DND-41 (cell line): ENCODE data around the gene SLX4IP.
A peak's percentile ranks its signal among the peaks of the same experiment; 100 is the strongest.

ENCODE experiments used
- ATAC-seq: fragments of 200-7000 bp; cut with Tn5 transposase; 3 replicates; pipeline ENCODE4 v1.9.1; 2021; ENCODE audit warnings: low read depth; ENCODE audit not compliant: insufficient read depth
- DNase-seq: peaks from one replicate; pipeline ENCODE4 v3.0.0-alpha.2; 2020
- H2AFZ ChIP-seq: 2 replicates; pipeline ENCODE4 v1.6.0; 2012; ENCODE audit warnings: low read depth, low read length
- H3K27ac ChIP-seq: 2 replicates; pipeline ENCODE4 v1.5.1; 2012; ENCODE audit warnings: low read length, inconsistent platforms
- H3K27me3 ChIP-seq: fragments of 200-600 bp; sonication (generic); 2 replicates; pipeline ENCODE4 v1.6.0; 2012; ENCODE audit warnings: low read length, mild to moderate bottlenecking, inconsistent platforms; ENCODE audit not compliant: insufficient read depth, poor library complexity
- H3K36me3 ChIP-seq: 2 replicates; pipeline ENCODE4 v1.5.1; 2012; ENCODE audit warnings: low read length, inconsistent platforms; ENCODE audit not compliant: insufficient read depth
- H3K4me1 ChIP-seq: 2 replicates; pipeline ENCODE4 v1.5.1; 2012; ENCODE audit warnings: mild to moderate bottlenecking, low read length; ENCODE audit not compliant: insufficient read depth
- H3K4me2 ChIP-seq: 2 replicates; pipeline ENCODE4 v1.6.0; 2012; ENCODE audit warnings: mild to moderate bottlenecking, moderate library complexity, low read length, inconsistent platforms; ENCODE audit not compliant: insufficient read depth
- H3K4me3 ChIP-seq, 2 experiments: fragments of 200-600 bp in 1 of 2; shearing (Covaris generic) in 1 of 2; 2 replicates each; pipeline ENCODE4 v1.5.1; 2012 to 2016; ENCODE audit warnings: inconsistent platforms in 2 of 2, low read length in 2 of 2, mild to moderate bottlenecking in 2 of 2, low read depth in 1 of 2, moderate library complexity in 1 of 2
- H3K79me2 ChIP-seq: 2 replicates; pipeline ENCODE4 v1.6.0; 2012; ENCODE audit warnings: low read length, inconsistent platforms; ENCODE audit not compliant: insufficient read depth
- H3K9ac ChIP-seq: 2 replicates; pipeline ENCODE4 v1.6.0; 2012; ENCODE audit warnings: low read depth, mild to moderate bottlenecking, inconsistent platforms, low read length, moderate library complexity
- H3K9me3 ChIP-seq: 2 replicates; pipeline ENCODE4 v1.5.1; 2012; ENCODE audit warnings: low read length, moderate library complexity, mild to moderate bottlenecking, inconsistent platforms; ENCODE audit not compliant: insufficient read depth, severe bottlenecking
- H4K20me1 ChIP-seq: 2 replicates; pipeline ENCODE4 v1.6.0; 2012; ENCODE audit warnings: low read length; ENCODE audit not compliant: insufficient read depth
- CTCF ChIP-seq: IDR thresholded peaks from 2 replicates; pipeline ENCODE4 v1.5.1; 2012; ENCODE audit warnings: borderline replicate concordance, low read length, moderate library complexity, mild to moderate bottlenecking; ENCODE audit not compliant: poor library complexity, severe bottlenecking; ENCODE audit errors: extremely low read depth
- EZH2 ChIP-seq: IDR thresholded peaks from 3 replicates; pipeline ENCODE4 v1.6.1; 2012; ENCODE audit warnings: borderline replicate concordance, low read depth, mild to moderate bottlenecking, moderate library complexity, low read length, inconsistent platforms; ENCODE audit not compliant: severe bottlenecking

Gene SLX4IP

DNA sequence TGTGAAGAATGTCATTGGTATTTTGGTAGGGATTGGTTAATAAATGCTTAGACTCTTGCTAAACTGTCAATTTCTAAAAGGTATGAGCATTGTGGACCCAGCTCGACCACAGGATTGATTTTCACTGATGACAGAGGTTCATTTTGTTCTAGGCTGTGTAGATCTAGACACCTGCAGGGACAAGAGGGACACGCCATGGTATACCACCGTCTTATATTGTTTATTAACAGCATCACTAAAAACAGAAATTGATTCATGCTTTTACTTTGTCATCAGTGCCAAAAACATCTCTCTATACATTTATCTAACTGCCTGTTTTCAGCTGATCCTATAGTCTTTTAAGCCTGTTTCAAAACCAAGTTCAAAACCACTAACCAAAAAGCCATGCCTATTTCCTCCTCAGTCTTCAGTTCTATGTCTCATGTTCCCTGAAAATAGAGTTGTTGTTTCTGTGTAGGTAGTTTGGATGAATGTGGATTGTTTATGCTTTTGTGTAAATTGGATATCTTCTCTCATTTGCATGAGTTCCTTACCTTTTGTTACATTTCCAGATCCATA is 128.9 kb downstream of the SLX4IP start:
- H3K9ac ChIP-seq = no peak overlapping the region
- H3K4me3 ChIP-seq = no peak overlapping the region
- ATAC-seq (peak; percentile 52; the same call in 1 of the 3 replicates), DNase-seq (no peak)
- no peaks in the 10 kb centered on the region for H3K9me3 ChIP-seq
- TF ChIP-seq EZH2 = no peak
- TF ChIP-seq CTCF = no peak
- peaks cover 26% of the 10 kb centered on the region for H3K36me3 ChIP-seq
- H3K4me2 ChIP-seq = no peak overlapping the region
- H4K20me1 ChIP-seq = no peaks in the 10 kb centered on the region
- H3K27ac ChIP-seq = 0 out of 2 replicates have a peak overlapping the region, but pooled peaks have one; percentile 15
- peaks cover 7% of the 10 kb centered on the region for H3K4me1 ChIP-seq
- H3K79me2 ChIP-seq = no peaks in the 10 kb centered on the region
- H2AFZ ChIP-seq = no peak overlapping the region
- no peaks in the 10 kb centered on the region for H3K27me3 ChIP-seq

- H3K9me3 ChIP-seq = no peaks in the 10 kb centered on the region
- H3K27ac ChIP-seq = no peak overlapping the region
- DNase-seq = no peak
- H3K4me3 ChIP-seq = no peak overlapping the region
- no peak overlapping the region for H3K4me2 ChIP-seq
- no peaks in the 10 kb centered on the region for H3K27me3 ChIP-seq
- no peak overlapping the region for H3K9ac ChIP-seq
- H3K4me1 ChIP-seq = peaks cover 7% of the 10 kb centered on the region
- peaks cover 29% of the 10 kb centered on the region for H3K36me3 ChIP-seq
- H2AFZ ChIP-seq = no peak overlapping the region
- ATAC-seq = no peak
- TF ChIP-seq EZH2 (no peak), CTCF (no peak)
- peaks cover 2% of the 10 kb centered on the region; the same call in 1 of the 2 replicates for H4K20me1 ChIP-seq
- no peaks in the 10 kb centered on the region for H3K79me2 ChIP-seq
Observed at GRCh38 chr20:10565191-10565921, 130.3 kb downstream of the SLX4IP start.

DNA sequence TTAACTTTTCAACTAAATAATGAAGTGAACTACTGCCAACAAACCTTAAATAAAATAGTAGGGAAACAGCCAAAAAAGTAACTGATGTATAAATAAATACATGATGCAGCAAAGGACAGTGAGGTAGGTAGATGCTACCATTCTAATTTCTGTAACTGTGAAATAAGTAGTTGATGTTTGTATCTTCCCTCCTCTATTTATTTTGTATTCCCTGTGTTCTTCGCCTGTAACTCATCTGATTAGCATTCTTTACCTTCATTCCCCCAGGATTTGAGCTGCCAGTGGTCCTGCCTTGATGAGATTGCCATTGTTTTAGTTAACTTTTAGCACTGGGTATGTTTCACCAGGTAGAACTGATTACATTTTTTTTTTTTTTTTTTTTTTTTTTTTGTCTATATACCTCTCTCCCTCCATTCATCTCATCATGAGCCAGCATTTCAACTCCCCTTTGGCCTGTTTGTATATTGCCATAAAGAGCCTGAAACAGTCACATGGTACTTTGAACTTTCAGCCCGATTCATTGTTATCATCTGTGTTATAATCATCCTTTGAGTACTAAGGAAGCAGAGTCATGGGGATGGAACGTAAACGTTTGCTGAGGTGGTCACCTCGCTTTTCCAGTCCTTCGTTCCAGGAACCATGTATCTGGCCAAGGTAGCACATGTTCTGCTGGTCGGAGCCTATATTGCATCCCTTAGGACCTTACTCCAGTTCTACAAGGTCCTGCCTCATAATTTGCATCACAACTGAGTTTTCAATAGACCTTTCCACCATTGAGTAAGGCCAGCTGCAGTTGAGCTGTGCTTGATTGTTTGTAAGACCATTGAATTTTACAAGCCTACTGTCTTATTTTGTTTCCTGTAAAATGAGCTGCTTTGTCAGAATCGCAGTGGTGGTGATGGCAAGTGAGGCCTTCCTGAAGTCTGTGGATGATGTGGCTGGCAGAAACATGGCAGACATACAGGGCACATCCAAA is 131.1 kb downstream of the SLX4IP start:
- H3K4me2 ChIP-seq = no peak overlapping the region

More for the DNA sequence above, 131.1 kb downstream of the SLX4IP start:
- no peak for ATAC-seq
- peaks cover 32% of the 10 kb centered on the region for H3K36me3 ChIP-seq
- peaks cover 8% of the 10 kb centered on the region for H3K4me1 ChIP-seq
- no peak overlapping the region for H3K4me3 ChIP-seq
- no peaks in the 10 kb centered on the region for H3K79me2 ChIP-seq
- H2AFZ ChIP-seq = no peak overlapping the region
- no peaks in the 10 kb centered on the region for H3K9me3 ChIP-seq
- peaks cover 3% of the 10 kb centered on the region; the same call in 1 of the 2 replicates for H4K20me1 ChIP-seq
- TF ChIP-seq CTCF (no peak), EZH2 (no peak)
- no peaks in the 10 kb centered on the region for H3K27me3 ChIP-seq
- no peak overlapping the region for H3K9ac ChIP-seq
- H3K27ac ChIP-seq = no peak overlapping the region
- DNase-seq = no peak
